Measurements from ENCODE around the gene CAMTA1.
A peak's percentile ranks its signal among the peaks of the same experiment; 100 is the strongest.

CAMTA1 gene

DNA sequence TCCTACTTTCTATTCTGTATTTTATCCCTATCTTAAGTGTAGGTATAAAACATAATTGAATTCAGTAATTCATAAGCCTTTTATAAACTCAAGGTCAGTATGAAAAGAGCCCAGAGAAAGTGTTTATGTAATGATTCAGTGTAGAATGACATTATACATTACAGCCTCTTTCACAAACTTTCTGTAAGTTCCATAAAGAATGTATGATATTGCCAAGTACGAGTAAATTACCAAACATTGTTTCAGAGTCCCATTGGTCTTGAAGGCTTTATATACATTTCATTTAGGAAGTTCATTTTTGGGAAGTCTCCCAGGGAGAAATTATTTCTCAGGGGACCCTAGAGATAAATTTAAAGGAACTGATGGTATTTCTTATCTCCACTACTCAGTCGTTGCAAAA, 948.0 kb downstream of the CAMTA1 start:
- no peak for DNase-seq

- DNase-seq = no peak
These were observed 952.8 kb downstream of the CAMTA1 start for GRCh38 chr1:7738044-7738443.

DNA sequence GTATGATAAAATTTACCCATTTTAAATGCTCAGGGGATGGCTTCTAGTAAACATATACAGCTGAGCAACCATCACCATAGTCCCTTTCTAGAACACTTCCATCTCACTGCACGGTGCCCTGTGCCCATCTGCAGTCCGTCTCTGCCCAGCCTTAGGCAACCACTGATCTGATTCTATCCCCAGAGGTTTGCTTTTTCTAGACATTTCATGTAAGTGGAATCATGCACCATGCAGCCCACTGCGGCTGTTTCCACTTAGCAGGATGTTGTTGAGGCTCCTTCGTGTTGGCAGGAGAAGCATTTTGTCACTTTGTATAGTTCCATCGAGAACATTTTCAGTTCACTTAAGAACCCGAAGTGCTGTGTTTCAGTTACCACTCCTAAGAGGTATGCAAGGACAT, 958.1 kb downstream of the CAMTA1 start:
- DNase-seq = no peak

GRCh38 chr1:7744882-7745281, 959.6 kb downstream of the CAMTA1 start:
- DNase-seq = no peak

GRCh38 chr1:7745783-7746182, 960.5 kb downstream of the CAMTA1 start:
- DNase-seq = no peak

DNA sequence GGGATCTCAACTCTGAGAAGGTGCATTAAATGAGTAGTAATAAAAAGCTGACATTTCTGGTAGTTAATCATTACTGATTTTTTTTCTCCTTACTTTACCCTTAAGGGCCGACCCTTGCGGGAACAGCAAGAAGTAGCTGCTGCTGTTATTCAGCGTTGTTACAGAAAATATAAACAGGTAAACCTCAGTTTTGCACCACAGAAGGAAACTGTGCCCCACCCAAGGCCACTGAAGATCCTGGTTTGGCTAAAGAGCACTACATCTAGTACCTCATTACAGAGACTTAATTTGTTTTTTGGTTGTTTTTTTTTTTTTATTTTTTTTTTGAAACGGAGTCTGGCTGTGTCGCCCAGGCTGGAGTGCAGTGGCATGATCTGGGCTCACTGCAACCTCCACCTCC, 962.4 kb downstream of the CAMTA1 start:
- DNase-seq = no peak

GRCh38 chr1:7749126-7749525, 963.9 kb downstream of the CAMTA1 start:
- DNase-seq = no peak

DNA sequence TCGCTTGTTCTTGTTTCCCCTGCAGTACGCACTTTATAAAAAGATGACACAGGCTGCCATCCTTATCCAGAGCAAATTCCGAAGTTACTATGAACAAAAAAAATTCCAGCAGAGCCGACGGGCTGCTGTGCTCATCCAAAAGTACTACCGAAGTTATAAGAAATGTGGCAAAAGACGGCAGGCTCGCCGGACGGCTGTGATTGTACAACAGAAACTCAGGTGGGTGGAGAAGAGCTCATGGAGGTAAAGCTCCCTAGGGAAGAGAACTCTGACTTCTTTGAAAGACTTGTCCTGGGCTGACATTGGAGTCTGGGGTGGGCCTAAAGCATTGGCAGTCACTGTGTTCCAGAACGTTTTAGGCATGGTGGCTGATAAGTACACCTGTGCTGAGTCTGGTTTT, 965.9 kb downstream of the CAMTA1 start:
- no peak for DNase-seq

DNA sequence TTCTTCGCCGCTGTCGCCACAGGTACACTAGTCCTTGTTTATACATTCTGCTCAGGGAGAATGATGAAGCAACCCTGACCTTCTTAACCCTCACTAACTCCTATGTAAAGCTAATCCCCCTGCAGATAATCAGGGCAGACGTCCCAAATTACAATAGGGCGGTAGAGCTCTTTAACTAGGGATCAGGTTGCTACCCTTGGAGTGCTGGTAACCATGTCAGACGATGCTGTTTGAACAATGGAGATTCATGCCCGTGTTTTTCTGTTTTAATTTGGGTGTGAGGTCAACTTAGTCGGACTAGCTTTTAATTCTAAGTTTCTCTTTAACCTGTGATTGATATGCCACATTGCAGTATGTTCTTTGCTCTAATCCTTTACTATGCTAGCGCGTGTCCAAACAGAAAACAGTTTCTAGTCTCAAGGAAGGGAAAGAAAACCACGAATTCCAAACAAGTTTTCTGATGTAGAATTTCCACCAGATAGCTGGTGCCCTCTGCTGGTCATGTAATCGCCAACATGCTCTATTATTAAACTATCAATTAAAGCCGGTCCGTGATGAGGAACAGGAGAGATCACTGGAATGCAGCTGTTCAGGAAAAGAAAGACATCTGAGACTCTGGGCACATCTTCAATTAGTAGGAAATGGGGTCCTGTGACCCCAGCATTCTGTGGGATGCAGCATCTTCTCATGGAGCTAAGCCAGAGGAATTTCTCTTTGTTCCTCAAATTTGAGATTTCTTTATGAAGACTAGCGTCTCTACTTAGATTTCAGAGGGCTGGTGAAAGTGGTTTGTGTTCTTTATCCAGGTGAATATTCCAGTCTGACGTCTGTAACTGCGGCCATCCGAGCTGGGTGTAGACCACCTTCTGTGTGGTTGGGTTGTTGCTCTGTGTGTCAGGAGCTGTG, 967.5 kb downstream of the CAMTA1 start:
- peak; percentile 64 for DNase-seq

- DNase-seq = no peak
These were observed 968.4 kb downstream of the CAMTA1 start for GRCh38 chr1:7753641-7754040.

GRCh38 chr1:7754234-7754633, 969.0 kb downstream of the CAMTA1 start:
- DNase-seq = no peak

DNA sequence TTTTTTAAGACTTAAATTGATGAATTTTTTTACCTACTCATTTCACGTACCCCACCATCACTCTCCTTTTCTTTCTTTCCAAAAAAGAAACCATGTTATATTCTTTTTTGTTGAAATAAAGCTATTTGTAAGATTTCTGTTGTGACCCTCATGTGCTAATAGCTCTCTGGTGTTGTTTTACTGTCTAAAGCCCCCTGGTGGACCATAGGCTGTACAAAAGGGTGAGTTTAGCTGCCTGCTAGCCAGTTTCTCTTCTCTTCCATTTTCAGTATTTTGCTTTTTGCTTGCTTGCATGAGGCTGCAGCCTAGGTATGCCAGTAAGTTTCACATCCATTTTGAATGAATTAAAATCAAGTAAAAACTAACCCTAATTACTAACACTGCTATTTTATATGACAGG, 970.2 kb downstream of the CAMTA1 start:
- DNase-seq = no peak

DNA sequence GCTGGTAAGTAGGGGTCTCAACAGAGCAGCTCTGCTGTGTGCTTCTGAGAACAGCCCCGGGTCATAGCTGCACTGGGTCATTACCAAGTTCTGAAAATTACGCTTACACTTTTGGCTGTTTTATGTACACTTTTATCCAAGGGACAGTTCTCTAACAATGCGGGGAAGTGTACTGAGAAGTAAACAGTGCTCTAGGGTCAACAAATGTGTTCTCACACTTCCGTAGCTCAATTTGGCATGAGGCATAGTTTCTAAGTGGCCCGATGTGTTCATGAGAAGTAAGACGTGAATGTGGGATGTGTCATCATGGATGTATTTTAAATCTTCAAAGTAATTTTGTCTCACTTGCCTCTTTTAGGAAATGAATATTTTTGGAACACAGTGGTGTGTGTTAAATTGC, 975.0 kb downstream of the CAMTA1 start:
- DNase-seq = no peak

- no peak for DNase-seq
These were observed 975.8 kb downstream of the CAMTA1 start for GRCh38 chr1:7761103-7761502.

DNA sequence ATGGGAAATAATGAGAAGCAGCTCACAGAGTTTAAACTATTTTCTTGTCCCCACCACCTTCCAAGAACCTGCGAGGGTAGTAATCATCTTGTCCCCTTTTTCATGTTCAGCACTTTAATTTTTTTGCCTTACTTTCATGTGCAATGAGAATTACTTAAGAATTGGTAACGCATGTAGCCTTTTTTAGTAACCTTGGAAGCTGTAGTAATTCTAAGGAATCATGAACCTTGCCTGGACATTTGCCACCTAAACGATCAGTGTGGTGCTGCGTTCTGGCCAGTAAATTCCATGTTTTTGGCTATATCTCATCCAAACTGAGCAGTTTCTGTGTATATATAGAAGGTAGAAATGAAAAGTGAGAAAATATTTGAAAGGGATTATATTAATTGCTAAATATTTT, 981.9 kb downstream of the CAMTA1 start:
- no peak for DNase-seq

DNA sequence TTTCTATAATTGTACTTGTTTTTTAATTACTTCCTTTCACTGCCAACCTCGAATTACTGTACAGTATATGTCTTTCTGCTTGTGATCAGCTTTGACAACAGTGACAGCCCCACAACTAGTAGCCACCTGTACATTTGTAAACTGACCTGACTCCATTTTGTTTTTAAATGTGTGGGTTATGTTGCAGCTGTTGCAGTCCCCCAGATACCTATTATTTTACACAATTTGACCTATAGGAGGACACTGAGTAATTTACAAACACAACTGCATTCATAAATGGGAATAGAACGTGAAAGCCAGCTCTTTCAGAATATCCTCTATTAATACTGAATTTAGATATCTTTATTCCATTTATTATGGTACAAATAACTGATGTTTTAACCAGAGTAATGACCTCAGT, 983.3 kb downstream of the CAMTA1 start:
- no peak for DNase-seq

GRCh38 chr1:7769673-7770412, 984.6 kb downstream of the CAMTA1 start:
- DNase-seq = no peak

DNA sequence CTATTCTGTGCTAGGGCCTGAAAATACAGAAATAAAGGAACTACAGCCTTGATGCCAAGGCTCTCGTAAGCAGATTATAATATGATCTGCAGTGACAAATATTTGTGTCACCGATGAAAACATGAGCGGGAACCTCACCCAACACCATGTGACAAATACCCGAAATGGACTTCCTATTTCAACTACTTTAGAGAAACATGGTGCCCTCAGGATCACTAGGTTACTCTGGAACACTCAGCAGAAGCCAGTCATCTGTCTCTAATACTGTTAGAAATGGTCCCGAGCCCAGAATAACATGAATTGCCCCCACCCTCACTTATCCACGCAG, 985.4 kb downstream of the CAMTA1 start:
- no peak for DNase-seq

- peak; percentile 92 for DNase-seq
These were observed 986.0 kb downstream of the CAMTA1 start, which contains the start of gene VAMP3 for GRCh38 chr1:7770997-7771822. Gene VAMP3 (plus strand): TSS chr1:7771296. CDS start chr1:7771384, 88 bp downstream.

DNA sequence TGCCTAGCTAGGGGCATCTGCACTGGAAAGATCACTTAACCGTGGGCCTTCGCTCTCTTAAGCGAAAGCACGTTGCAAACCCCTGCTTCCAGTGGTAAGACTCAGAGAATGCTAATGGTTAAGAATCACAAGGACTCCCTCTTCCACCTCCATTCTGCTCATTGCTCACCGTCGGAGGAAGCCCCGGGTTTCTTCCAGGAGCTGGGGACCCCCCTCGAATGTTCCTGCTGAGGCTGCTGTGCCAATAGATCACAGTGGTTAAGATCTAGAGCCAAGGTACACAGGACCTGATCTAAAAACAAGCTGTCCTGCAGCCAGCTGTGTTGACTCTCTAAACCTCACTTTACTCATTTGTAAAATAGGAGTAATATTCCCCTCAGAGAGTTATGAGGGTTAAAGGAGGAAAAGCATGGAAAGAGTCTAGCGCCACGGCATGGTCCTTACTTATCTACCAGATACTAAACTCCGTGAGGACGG, 986.6 kb downstream of the CAMTA1 start:
- no peak for DNase-seq

DNA sequence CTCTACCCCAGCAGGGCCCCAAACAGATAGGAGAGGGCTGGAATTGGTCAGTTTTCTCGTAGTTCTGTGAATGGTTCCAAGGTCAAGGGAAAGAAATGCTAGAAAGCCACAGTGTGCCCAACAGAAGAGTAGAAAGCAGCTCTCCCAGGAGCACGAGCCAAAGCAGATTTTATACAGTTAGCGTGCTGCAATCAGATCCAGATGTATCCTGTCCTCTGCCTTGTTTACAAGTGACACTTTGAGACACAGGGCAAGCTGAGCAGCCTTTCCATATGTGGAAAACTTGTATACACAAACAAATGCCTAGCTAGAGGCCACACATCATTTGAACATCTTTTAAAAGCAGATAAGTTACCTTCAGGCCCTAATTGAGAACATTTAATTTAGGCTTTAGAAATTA, 992.3 kb downstream of the CAMTA1 start:
- DNase-seq = no peak

DNA sequence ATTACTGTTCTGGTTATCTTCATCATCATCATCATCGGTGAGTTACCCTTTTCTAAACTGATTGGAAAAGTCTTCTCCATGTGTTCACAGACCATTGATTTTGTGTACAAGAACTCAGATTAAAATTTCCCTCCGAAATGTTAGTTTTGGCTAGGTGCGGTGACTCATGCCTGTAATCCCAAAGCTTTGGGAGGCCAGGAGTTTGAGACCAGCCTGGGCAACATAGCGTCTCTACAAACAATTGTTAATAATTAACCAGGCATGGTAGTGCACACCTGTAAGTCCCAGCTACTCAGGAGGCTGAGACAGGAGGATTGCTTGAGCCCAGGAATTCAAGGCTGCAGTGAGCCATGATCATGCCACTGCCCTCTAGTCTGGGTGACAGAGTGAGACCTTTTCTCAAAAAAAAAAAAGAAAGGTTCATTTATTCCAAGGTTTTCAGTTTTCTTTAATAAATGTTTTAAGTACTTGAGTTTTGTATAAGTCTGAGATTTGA, 992.9 kb downstream of the CAMTA1 start:
- no peak for DNase-seq

GRCh38 chr1:7780976-7781375, 995.7 kb downstream of the CAMTA1 start:
- DNase-seq = no peak
